Duodenal mucosa (tissue), 2 donors: ENCODE data around the gene LILRB3.
"Not testable (repeated sequence)": the region's sequence is repeated elsewhere in the genome, so short reads cannot be mapped to it uniquely, and the experiment has no call there.

Experiments
- H3K27ac ChIP-seq: one replicate; pipeline ENCODE4 v1.7.0; 2013; ENCODE audit warnings: low read depth, low read length
- H3K27me3 ChIP-seq, 2 donors: one replicate each; pipeline ENCODE4 v1.7.0; 2013; ENCODE audit warnings: low read length in 2 of 2, control low read depth in 1 of 2; ENCODE audit not compliant: insufficient read depth in 2 of 2, control insufficient read depth in 1 of 2
- H3K36me3 ChIP-seq, 2 donors: one replicate each; pipeline ENCODE4 v1.7.0; 2013; ENCODE audit warnings: low read length in 2 of 2, control low read depth in 1 of 2; ENCODE audit not compliant: insufficient read depth in 2 of 2, control insufficient read depth in 1 of 2
- H3K4me1 ChIP-seq, 2 donors: one replicate each; pipeline ENCODE4 v1.7.0; 2013; ENCODE audit warnings: low read length in 2 of 2, control low read depth in 1 of 2; ENCODE audit not compliant: insufficient read depth in 2 of 2, control insufficient read depth in 1 of 2
- H3K4me3 ChIP-seq, 2 donors: one replicate each; pipeline ENCODE4 v1.7.0; 2013; ENCODE audit warnings: low read length in 2 of 2, low read depth in 1 of 2
- H3K9ac ChIP-seq, 2 donors: one replicate each; pipeline ENCODE4 v1.7.0; 2013; ENCODE audit warnings: low read length in 2 of 2, low read depth in 1 of 2
- H3K9me3 ChIP-seq, 2 donors: one replicate each; pipeline ENCODE4 v1.7.0; 2013; ENCODE audit warnings: low read length in 2 of 2, control low read depth in 1 of 2; ENCODE audit not compliant: control insufficient read depth in 1 of 2

The LILRB3 gene

DNA sequence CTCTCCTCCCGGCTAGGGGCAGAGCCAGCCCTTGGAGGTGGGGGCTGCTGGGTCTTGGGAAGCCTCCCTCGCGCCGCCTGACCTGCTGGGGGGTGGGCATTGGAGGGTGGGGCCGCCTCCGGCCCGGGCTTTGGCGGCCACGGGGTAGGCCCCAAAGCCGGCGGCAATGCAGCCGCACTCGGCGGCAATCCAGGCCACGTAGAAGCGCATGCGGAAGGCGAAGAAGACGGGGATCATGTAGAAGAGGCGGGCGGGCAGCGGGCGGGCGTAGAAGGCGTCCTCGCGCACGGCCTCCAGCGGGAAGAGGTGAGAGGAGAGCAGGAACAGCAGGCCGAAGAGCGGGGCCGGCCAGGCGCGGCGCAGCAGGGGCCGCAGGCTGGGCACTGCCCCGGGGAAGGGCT lies 42.1 kb downstream of the LILRB3 start:
- Histone ChIP-seq H3K36me3 (peaks cover 12 to 28% of the 10 kb centered on the region in 2 donors), H3K27ac (no peak overlapping the region), H3K27me3 (no peaks in the 10 kb centered on the region), H3K4me3 (no peak overlapping the region), H3K9me3 (no peaks in the 10 kb centered on the region), H3K9ac (no peak overlapping the region), H3K4me1 (peaks cover 0 to 6% of the 10 kb centered on the region in 2 donors)

DNA sequence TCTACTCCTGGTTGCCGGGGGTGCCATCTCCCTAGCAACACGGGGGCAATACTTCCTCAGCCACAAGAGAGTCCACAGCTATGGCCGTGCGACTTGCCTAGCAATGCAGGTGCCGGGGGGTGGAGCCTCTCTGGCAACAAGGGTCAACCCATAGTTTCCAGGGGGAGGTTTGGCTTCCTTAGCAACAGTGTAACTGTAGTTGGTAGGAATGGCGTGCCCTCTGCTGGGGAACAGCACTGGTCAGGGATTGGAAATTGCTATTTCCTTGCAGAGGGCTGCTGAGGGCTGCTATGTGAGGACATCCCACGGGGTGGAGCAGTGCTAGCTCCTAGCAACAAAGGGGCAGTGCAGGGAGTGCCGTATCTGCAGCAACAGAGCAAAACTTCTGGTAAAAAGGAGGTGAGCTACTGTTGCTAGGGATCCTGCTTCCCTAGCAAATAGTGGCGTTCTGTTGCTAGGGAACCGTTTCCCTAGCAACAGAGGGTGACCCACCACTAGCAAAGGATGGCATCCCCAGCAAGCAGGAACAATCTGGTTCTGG lies 42.8 kb downstream of the LILRB3 start:
- Histone ChIP-seq H3K4me1 (peaks cover 0 to 6% of the 10 kb centered on the region in 2 donors), H3K4me3 (no peak overlapping the region), H3K9ac (no peak overlapping the region), H3K27ac (no peak overlapping the region), H3K36me3 (peaks cover 12 to 34% of the 10 kb centered on the region in 2 donors), H3K9me3 (no peaks in the 10 kb centered on the region), H3K27me3 (no peaks in the 10 kb centered on the region)

DNA sequence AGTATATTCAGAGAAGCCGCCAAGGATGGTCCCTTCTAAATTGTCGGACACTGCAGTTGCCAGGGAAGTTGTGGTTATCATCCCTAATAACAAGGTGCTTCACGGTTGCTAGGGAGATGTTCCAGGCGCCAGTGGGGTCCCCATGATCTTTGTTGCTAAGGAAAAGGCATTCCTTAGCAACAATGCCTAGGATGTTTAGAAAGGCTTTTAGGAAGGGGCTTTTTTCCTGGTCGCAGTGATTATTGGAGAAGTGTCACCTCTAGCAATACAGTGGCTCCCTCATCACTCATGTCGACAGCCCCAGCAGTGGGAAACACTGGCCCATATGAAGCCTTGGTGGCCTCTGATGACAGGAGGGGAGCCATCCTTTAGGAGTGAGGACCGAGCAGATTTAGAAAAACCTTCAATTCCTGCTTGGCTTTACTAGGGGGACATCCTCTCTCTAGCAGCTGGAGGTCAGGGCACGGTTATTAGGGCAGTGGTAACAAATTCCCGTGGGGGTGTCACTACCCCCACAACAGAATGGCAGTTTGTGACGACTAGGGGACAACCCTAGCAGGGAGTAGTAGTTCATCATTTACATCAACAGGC lies 43.5 kb downstream of the LILRB3 start:
- Histone ChIP-seq H3K4me3 (no peak overlapping the region), H3K27ac (no peak overlapping the region), H3K36me3 (peaks cover 12 to 34% of the 10 kb centered on the region in 2 donors), H3K9me3 (no peaks in the 10 kb centered on the region), H3K9ac (no peak overlapping the region), H3K27me3 (no peaks in the 10 kb centered on the region), H3K4me1 (peaks cover 0 to 6% of the 10 kb centered on the region in 2 donors)

DNA sequence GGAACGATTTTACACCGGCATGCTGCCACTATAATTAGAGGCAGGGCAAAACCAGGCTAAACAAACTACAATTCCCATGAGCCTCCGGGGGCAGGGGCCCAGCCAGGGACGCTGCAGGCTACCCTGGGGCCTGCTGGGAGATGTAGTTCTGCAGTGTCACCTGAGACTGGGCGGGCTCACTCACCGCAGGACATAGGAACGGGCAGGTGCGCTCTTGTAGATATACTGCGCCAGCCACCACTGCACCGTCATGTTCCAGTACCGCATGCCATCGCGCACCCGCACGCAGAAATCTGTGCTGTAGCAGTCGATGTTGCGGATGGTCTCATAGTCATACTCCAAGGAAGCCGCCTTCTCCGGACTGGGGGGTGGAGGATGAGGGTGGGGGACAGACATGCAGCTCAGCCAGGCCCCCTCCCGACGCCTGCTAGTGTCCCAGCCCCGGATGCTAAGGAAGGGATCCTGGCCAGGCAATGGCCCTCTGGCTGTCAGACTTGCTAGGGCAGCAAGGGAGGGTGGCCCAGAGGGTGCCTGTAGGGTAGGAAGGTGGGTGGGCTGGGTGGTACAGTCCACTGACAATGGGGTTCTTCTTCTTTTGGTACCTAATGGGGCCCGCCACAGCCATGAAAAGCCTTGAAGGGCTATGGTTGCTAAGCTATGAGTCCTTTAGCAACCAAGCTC lies 44.1 kb downstream of the LILRB3 start:
- H3K36me3 ChIP-seq = peaks cover 8 to 33% of the 10 kb centered on the region in 2 donors
- H3K4me3 ChIP-seq = no peak overlapping the region
- no peaks in the 10 kb centered on the region for H3K9me3 ChIP-seq
- H3K27ac ChIP-seq = no peak overlapping the region
- peaks cover 0 to 6% of the 10 kb centered on the region in 2 donors for H3K4me1 ChIP-seq
- H3K27me3 ChIP-seq = no peaks in the 10 kb centered on the region
- H3K9ac ChIP-seq = no peak overlapping the region

DNA sequence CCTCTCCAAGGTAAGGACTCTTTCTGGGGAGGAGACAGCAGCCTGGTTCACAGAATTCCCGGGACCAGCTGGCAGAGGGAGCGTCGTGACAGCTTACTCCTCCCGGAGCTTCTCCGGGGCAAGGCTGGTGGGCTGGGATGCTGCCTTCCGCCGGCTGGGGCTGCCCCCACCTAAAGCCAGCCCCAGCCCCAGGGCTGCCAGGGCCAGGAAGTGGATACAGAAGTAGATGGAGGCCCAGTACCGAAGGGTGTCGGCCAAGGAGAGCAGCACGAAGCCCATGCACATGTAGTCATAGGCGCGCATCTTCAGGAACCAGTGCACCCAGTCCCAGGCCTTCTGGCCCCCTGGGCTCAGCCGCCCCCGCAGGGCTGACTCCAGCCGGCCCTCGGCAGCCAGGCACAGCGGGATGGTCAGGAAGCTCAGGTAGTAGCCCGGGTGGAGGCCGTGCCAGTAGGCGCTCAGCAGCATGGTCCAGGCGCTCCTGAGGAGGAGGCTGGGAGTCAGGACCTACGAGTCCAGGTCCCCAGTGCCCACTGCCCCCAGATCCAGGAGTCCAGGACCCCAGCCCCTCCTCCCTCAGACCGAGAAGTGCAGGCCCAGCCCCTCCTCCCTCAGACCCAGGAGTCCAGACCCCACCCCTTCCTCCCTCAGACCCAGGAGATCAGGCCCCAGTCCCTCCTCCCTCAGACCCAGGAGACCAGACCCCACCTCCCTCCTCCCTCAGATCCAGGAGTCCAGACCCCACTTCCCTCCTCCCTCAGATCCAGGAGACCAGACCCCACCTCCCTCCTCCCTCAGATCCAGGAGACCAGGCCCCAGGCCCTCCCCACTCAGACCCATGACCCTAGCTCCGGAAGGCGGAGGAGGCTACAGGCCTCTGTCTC lies 48.6 kb downstream of the LILRB3 start:
- H3K27me3 ChIP-seq = no peaks in the 10 kb centered on the region
- H3K9ac ChIP-seq = no peak overlapping the region
- no peaks in the 10 kb centered on the region for H3K9me3 ChIP-seq
- peaks cover 4 to 5% of the 10 kb centered on the region in 2 donors for H3K4me1 ChIP-seq
- H3K4me3 ChIP-seq = no peak overlapping the region
- peaks cover 0 to 21% of the 10 kb centered on the region in 2 donors for H3K36me3 ChIP-seq
- H3K27ac ChIP-seq = no peak overlapping the region

DNA sequence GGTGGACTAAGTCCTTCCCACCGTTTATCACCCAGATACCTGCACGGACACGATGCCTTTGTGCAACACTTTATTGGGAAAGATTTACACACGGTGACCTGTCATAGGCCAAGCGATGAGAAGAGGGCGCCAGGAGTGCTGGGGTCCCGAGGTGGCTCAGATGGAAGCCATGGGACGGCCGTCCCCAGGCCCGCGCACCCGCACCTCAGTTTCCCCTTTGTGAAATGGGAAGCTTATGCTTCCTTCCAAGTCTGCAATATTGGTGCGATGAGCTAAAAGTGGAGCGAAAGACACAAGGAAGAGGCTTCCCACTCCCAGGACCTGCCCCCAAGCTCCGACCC lies 49.5 kb downstream of the LILRB3 start:
- H3K27me3 ChIP-seq = no peaks in the 10 kb centered on the region
- no peaks in the 10 kb centered on the region for H3K9me3 ChIP-seq
- peak overlapping the region; percentile 77 to 81 for H3K4me3 ChIP-seq
- H3K36me3 ChIP-seq = peaks cover 0 to 15% of the 10 kb centered on the region in 2 donors
- H3K27ac ChIP-seq = no peak overlapping the region
- peaks cover 5 to 6% of the 10 kb centered on the region in 2 donors for H3K4me1 ChIP-seq
- H3K9ac ChIP-seq = peak overlapping the region in 1 of 2 donors; percentile 88

DNA sequence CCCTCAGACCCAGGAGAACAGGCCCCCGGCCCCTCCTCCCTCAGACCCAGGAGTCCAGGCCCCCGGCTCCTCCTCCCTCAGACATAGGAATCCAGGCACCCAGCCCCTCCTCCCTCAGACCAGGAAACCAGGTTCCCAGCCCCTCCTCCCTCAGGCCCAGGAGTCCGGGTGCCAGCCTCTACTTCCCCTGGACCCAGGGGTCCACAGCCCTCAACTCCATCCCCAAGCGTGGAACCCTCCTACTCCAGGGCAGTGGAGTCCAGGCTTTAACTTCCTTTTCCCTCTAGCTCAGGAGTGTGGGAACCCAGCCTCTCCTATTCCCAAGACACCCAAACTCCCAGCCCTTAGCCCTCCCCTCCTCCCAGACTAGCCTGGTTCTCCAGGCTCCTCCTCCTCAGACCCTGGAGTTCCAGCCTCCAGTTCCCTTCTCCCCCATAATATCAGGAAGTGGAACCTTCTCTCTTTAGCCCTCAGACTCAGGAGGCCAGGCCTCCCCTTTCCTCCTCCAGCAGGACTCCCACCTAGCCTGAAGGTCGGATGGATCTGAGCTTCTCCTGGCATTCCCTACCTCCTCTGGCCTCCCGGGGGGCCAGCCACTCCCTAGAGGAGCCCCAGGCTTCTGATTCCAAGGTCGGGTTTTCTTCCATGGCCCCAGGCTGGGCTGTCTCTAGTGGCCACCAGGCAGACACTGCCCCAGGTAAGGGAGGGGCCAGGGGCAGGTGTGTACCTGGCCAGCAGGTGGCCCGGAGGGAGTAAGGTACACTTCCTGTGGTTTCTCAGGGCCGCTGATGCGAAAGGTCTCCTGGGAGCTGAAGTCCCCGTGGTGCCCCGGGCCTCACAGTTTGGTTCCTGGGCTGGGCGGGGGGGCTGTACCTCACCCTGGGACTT lies 50.1 kb downstream of the LILRB3 start, which contains the start of gene TMC4:
Gene TMC4 (minus strand): TSS at position 690 of the 888 bp plus-strand sequence. CDS start 43 bp downstream, at position 647.
- Histone ChIP-seq H3K36me3 (peaks cover 0 to 11% of the 10 kb centered on the region in 2 donors), H3K27ac (peak within 1 kb of the TSS; percentile 85), H3K4me3 (peak within 1 kb of the TSS; percentile 77 to 81), H3K27me3 (no peaks in the 10 kb centered on the region), H3K9me3 (no peaks in the 10 kb centered on the region), H3K9ac (peak within 1 kb of the TSS; percentile 88 to 96), H3K4me1 (peaks cover 7 to 9% of the 10 kb centered on the region in 2 donors)

DNA sequence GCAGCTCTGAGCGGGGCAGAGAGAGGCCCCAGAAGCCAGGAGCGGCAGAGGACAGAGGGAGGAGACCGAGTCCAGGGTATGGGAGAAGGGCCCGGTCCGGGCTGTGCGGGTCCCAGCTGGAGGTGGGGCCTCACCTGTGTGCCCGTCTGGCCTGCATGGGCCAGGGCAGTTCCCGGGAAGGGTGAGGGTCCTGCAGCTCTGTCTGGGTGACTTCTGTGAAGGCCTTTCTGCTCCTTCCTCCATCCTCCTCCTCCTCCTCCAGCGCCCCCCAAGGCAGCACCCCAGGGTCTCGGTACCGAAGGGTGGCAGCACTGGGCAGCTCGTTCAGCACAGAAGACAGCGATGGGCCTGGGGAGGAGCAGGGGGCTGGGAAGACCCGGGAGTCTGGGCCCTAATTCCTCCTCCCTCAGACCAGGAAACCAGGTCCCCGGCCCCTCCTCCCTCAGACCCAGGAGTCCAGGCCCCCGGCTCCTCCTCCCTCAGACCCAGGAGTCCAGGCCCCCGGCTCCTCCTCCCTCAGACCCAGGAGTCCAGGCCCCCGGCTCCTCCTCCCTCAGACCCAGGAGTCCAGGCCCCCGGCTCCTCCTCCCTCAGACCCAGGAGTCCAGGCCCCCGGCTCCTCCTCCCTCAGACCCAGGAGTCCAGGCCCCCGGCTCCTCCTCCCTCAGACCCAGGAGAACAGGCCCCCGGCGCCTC lies 50.9 kb downstream of the LILRB3 start:
- not testable (repeated sequence) for H3K9me3 ChIP-seq, H3K9ac ChIP-seq, H3K27ac ChIP-seq, H3K4me1 ChIP-seq, H3K27me3 ChIP-seq, H3K4me3 ChIP-seq
- peaks cover 0 to 11% of the 10 kb centered on the region in 2 donors for H3K36me3 ChIP-seq

DNA sequence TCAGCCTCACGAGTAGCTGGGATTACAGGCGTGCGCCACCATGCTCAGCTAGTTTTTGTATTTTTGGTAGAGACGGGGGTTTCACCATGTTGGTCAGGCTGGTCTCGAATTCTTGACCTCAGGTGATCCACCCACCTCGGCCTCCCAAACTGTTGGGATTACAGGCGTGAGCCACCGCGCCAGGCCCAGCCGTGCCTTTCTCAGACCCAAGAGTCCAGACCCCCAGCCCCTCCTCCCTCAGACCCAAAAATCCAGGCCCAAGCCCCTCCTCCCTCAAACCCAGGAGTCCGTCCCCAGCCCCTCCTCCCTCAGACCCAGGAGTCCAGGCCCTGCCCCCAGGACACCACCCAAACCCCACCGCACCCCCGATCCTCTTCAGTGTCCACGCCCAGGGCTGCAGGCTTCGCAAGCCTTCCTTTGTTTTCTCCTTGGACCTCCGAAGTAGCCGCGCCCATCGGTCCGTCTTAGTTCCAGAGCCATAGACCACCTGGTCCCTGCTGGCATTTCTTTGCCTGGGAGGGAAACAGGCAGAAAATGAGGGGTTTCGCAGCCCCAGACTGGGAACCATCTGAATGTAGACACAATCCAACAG lies 53.6 kb downstream of the LILRB3 start:
- Histone ChIP-seq H3K4me1 (peaks cover 16 to 23% of the 10 kb centered on the region in 2 donors), H3K9ac (no peak overlapping the region), H3K4me3 (no peak overlapping the region), H3K36me3 (no peaks in the 10 kb centered on the region), H3K27ac (no peak overlapping the region), H3K27me3 (no peaks in the 10 kb centered on the region), H3K9me3 (no peaks in the 10 kb centered on the region)
